Upper lobe of right lung (tissue), 1 donor: ENCODE measurements around the gene TOM1L2. TPM values are rescaled to one million over a fixed set of nuclear protein-coding genes. Genes with fewer than 3 reads are reported as not detected.

Experiments used
- ATAC-seq: fragments of 200-7000 bp; cut with Tn5 transposase; one replicate; pipeline ENCODE4 v1.9.1; 2020; ENCODE audit warnings: mild to moderate bottlenecking, moderate library complexity
- DNase-seq: peaks from one replicate; pipeline ENCODE4 v3.0.0-alpha.2; 2020
- H3K27ac ChIP-seq: fragments of 200-600 bp; one replicate; pipeline ENCODE4 v1.8.0; 2022
- H3K27me3 ChIP-seq: fragments of 200-600 bp; one replicate; pipeline ENCODE4 v1.8.0; 2022; ENCODE audit warnings: mild to moderate bottlenecking
- H3K36me3 ChIP-seq: fragments of 200-600 bp; one replicate; pipeline ENCODE4 v1.8.0; 2022
- H3K4me1 ChIP-seq: fragments of 200-600 bp; one replicate; pipeline ENCODE4 v1.8.0; 2022
- H3K4me3 ChIP-seq: fragments of 200-600 bp; one replicate; pipeline ENCODE4 v1.8.0; 2022; ENCODE audit warnings: mild to moderate bottlenecking
- H3K9me3 ChIP-seq: fragments of 200-600 bp; one replicate; pipeline ENCODE4 v1.8.0; 2022
- CTCF ChIP-seq: fragments of 200-600 bp; IDR thresholded peaks from one replicate; pipeline ENCODE4 v1.8.0; 2022; ENCODE audit warnings: antibody characterized with exemption
- intact Hi-C: fragments of 100-400 bp; cut with DNase I; formaldehyde crosslinking; loops from one replicate; pipeline ENCODE4 v1.11.0; 2022
- total RNA-seq: library from RNA; stranded (reverse); fragmentation: NEBNext Ultra II Directional; extraction: Animal tissue kit (Norgen Biotek cat#: 25700); gene quantifications from one replicate; pipeline ENCODE4 v1.2.1, GENCODE V29; 2021
- donor health status: DM: no; HTN: yes; CAD: no; lungs with severe emphysema.

The TOM1L2 gene
- total RNA-seq, 1 donor from 2014 or later: 76.7 TPM

- no peak for TF ChIP-seq CTCF
- intact Hi-C loops: no loop called here
- peaks cover 22% of the 10 kb centered on the region for H3K4me1 ChIP-seq
- no peak overlapping the region for H3K27ac ChIP-seq
- no peaks in the 10 kb centered on the region for H3K27me3 ChIP-seq
- no peaks in the 10 kb centered on the region for H3K36me3 ChIP-seq
- no peak overlapping the region for H3K4me3 ChIP-seq
- DNase-seq (no peak), ATAC-seq (no peak)
- H3K9me3 ChIP-seq: no peaks in the 10 kb centered on the region
Observed at GRCh38 chr17:17954079-17954478, 18.1 kb downstream of the TOM1L2 start.

- H3K9me3 ChIP-seq: no peaks in the 10 kb centered on the region
- no peaks in the 10 kb centered on the region for H3K36me3 ChIP-seq
- ATAC-seq (no peak), DNase-seq (no peak)
- no peaks in the 10 kb centered on the region for H3K27me3 ChIP-seq
- H3K4me3 ChIP-seq: no peak overlapping the region
- intact Hi-C loops: no loop called here
- no peak overlapping the region for H3K27ac ChIP-seq
- peaks cover 9% of the 10 kb centered on the region for H3K4me1 ChIP-seq
- TF ChIP-seq CTCF: no peak
Observed at GRCh38 chr17:17952691-17953090, 19.5 kb downstream of the TOM1L2 start.

GRCh38 chr17:17951524-17951923 is 20.7 kb downstream of the TOM1L2 start:
- no peaks in the 10 kb centered on the region for H3K4me1 ChIP-seq
- no peak for ATAC-seq
- no peaks in the 10 kb centered on the region for H3K27me3 ChIP-seq
- H3K4me3 ChIP-seq: no peak overlapping the region
- no peaks in the 10 kb centered on the region for H3K9me3 ChIP-seq
- no peak for TF ChIP-seq CTCF
- H3K27ac ChIP-seq: no peak overlapping the region
- intact Hi-C loops: no loop called here
- DNase-seq: no peak
- no peaks in the 10 kb centered on the region for H3K36me3 ChIP-seq

- intact Hi-C loops: no loop called here
- Histone ChIP-seq H3K4me1 (no peaks in the 10 kb centered on the region), H3K27ac (no peak overlapping the region), H3K4me3 (no peak overlapping the region), H3K27me3 (no peaks in the 10 kb centered on the region), H3K9me3 (no peaks in the 10 kb centered on the region), H3K36me3 (no peaks in the 10 kb centered on the region)
- TF ChIP-seq CTCF: no peak
- no peak for ATAC-seq
- no peak for DNase-seq
Observed at GRCh38 chr17:17950806-17951205, 21.4 kb downstream of the TOM1L2 start.

- intact Hi-C loops: no loop called here
- no peaks in the 10 kb centered on the region for H3K4me1 ChIP-seq
Observed at GRCh38 chr17:17950347-17950746, 21.9 kb downstream of the TOM1L2 start.

More at GRCh38 chr17:17950347-17950746, 21.9 kb downstream of the TOM1L2 start:
- no peak overlapping the region for H3K4me3 ChIP-seq
- no peaks in the 10 kb centered on the region for H3K9me3 ChIP-seq
- no peaks in the 10 kb centered on the region for H3K36me3 ChIP-seq
- ATAC-seq (no peak), DNase-seq (no peak)
- no peaks in the 10 kb centered on the region for H3K27me3 ChIP-seq
- TF ChIP-seq CTCF: no peak
- H3K27ac ChIP-seq: no peak overlapping the region
